HT-29 (cell line): ENCODE measurements around the gene SF3A1. TPM values are rescaled to one million over a fixed set of nuclear protein-coding genes. Genes with fewer than 3 reads are reported as not detected.

Experiments used
- DNase-seq: peaks from one replicate; pipeline ENCODE4 v3.0.0-alpha.2; 2015; ENCODE audit warnings: low spot score
- total RNA-seq: library from RNA; depleted of rRNA; stranded (reverse); fragments of >200 nt; shearing (Covaris generic); gene quantifications from 2 replicates; pipeline ENCODE4 v1.2.3, GENCODE V29; 2014; rRNA removed

SF3A1 gene
- total RNA-seq, 1 experiment from 2014 or later, result 42.3 TPM

GRCh38 chr22:30287648-30288418 is 68.9 kb downstream of the SF3A1 start:
- peak; percentile 80 for DNase-seq

DNA sequence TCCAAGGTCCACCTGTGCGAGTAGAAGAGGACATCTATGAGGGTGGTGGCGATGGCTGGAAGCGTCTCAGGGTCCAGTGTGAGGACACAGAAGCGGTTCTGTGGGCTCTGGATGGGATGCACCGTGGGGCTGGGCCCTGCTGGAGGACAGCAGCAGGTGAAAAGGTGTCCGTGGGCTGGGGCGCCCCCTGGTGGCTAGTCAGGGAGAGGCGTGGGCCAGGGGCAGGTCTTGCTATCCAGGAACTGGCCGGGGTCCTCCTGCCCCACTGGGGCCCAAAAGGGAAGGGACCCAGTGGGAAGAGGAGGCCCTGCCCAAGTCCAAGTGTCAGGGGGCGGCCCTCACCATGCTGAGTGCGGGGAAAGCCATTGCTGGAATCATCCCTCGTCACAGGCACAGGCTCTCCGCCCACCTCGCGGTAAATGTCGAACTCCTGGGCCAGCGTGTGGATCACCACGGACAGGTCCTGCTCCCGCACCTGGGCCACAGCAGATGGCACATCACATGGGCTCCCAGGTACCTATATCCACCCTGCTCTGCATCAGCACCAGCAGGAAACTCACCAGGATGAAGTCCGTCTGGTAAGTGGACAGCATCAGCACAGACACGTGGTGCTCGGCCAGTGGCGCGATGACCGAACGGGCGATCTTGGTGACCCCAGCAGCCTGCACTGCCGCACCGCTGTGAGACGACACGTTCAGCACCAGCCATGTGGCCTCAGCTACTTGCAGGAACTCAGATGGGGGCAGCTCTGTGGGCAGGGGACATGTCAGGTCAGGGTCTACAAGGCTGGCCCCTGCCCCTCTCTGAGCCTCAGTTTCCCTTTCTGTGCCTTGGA is 69.7 kb downstream of the SF3A1 start:
- peak; percentile 69 for DNase-seq

DNA sequence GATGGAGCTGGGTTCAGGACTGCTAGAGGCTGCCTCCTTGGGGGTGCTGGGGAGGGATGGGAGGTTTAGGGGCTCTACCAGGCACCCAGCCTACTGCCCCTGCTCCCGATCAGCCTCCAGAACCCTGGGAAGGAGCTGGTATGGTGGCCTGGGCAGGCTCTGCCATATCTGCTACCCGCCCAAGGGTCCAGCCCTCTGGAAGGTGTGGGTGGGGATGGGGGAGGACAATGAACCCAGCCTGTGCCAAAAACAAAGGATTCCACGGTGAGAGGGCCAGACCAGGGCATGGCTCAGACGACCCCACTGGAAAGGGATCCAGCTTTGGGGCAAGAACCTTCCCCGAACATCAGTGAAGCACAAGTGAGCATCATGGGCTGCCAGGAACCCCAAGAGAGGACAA is 70.4 kb downstream of the SF3A1 start:
- no peak for DNase-seq

DNA sequence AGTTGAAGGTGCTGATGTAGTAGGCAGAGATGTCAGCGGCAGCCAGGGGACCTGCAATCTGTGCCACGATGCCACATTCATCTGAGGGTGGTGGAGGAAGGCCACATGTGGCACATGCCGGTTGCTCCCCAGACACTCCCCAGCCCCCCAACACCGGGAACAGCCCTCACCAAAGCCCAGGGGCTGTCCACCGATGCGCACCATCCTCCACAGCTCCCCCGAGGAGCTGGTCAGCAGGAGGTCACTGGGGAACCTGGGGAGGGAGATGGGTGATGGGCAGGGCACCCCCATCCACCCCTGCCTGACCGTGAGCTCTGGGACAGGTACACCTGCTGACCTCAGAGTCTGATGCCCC is 70.9 kb downstream of the SF3A1 start:
- DNase-seq, result no peak

DNA sequence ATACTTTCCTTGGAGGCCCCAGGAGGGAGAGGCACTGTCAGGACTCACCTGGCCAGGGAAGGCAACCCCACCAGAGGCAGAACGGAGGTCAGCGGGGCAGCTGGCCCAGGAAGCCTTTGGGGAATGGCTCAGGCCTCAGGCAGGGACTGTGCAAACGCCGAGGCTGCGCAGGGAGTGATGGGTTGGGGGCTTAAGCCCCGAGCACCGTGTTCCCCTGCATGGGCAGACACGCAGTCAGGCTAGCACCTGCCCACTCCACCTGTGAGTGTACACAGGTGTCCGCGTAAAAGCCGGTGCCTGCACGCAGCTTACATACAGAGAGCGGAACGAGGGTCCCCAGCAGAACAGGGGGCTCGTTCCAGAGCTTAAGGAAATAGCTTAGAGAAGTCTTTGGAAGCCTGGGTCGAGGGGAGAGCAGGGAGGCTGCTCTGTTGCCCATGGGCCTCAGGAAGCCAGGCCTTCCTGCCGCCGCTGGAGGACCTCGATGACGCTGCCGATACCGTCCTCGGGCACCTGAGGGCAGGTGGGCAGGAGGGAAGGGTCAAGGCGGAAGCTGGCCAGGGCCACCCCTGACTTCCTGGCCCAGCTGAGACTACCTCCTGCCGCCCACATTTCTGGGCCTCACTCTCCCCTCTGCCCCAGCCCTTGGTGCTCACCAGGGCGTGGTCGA is 71.4 kb downstream of the SF3A1 start:
- DNase-seq, result no peak

GRCh38 chr22:30284666-30285065 is 72.0 kb downstream of the SF3A1 start:
- DNase-seq, result no peak

DNA sequence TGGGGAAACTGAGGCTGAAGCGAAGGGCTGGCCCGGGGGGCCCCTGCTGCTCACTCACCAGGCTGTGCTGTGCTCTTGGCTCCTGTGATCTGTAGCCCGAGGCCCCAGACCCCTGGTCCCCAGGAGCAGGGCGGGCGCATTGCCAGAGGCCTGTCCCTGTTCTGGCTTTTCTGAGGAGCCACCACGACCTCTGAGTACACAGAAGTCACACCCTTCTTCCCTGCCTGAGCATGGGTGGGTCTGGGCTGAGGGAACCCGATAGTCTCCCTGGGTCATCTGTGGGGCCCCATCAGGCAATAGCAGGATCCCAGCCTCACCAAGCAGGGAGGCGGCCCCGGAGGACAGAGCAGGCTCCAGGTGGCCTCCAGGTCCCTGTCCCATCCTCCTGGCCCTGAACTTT is 72.5 kb downstream of the SF3A1 start:
- no peak for DNase-seq

DNA sequence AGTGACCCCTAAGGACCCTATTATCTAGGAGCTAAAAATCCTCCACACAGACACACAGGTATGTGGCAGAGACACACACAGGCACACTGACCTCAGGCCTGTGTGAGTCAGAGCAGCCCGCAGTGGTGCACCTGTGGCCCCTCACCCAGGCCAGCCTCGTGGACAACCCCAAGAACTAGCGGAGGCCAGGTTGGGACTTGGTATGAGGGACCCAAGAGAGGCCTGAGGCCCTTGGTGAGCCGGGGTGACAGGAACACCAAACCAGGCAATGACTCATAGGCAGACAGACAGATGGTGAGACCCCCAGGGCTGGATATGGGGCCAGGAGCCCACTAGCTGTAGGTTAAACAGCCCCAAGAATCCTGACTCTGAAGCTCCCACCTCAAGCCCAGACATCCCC is 73.4 kb downstream of the SF3A1 start:
- DNase-seq, result no peak

DNA sequence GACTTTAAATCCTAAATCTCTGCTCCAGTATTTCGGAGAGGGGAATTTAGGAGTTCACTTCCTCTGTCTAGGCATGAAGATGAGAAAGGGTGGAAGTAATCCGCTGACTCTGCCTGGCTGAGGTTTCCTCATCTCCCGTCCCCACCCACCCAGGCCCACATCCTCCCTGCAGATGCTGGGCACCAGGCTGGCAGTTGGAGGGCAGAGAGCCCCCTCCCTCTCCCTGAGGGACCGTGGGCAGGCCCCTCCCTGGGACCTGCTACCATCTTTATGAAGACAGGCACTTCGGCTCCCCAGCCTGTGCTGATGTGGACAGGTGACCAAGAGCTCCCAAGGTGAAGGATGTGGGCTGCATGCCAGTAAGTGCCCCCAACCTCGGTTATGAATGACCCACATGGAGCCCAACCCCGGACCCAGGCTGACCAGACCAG is 74.1 kb downstream of the SF3A1 start:
- DNase-seq, result no peak

Other genes starting within 250 kb of the SF3A1 start
- 48.5 and 50.2 TPM in 2 replicates for gene LIF, start 110.1 kb downstream of the SF3A1 start, total RNA-seq
- not detected in 2 replicates for gene OSM, start 90.0 kb downstream of the SF3A1 start, total RNA-seq
- 1.5 and 2.0 TPM in 2 replicates for gene CASTOR1, start 67.4 kb downstream of the SF3A1 start, total RNA-seq
- 17.2 and 17.4 TPM in 2 replicates for gene TBC1D10A, start 30.0 kb downstream of the SF3A1 start, total RNA-seq
- 3.6 and 5.5 TPM in 2 replicates for gene CCDC157, start 113 bp upstream of the SF3A1 start, total RNA-seq
- 4.8 and 9.5 TPM in 2 replicates for gene RNF215, start 30.5 kb upstream of the SF3A1 start, total RNA-seq
- gene SEC14L2, start 40.1 kb upstream of the SF3A1 start, total RNA-seq, result 2.2 and 3.0 TPM in 2 replicates
- gene MTFP1, start 68.9 kb upstream of the SF3A1 start, total RNA-seq, result 43.7 and 46.8 TPM in 2 replicates
- not detected in 2 replicates for gene SEC14L3, start 115.1 kb upstream of the SF3A1 start, total RNA-seq
- 0.23 and 0.46 TPM in 2 replicates for gene SEC14L4, start 148.8 kb upstream of the SF3A1 start, total RNA-seq
- gene SEC14L6, start 189.8 kb upstream of the SF3A1 start, total RNA-seq, result not detected in 2 replicates
- 7.8 and 8.1 TPM in 2 replicates for gene GAL3ST1, start 217.8 kb upstream of the SF3A1 start, total RNA-seq
- 73.9 and 74.0 TPM in 2 replicates for gene PES1, start 235.0 kb upstream of the SF3A1 start, total RNA-seq